Stimulated activated CD8-positive, alpha-beta memory T cell treated with anti-CD3 and anti-CD28 coated beads, Interleukin-12 subunit alpha, Interleukin-12 subunit beta, amount 100 ng/mL, for 24 hours (primary cell): ENCODE data around the gene TTN.
"Not testable (repeated sequence)": the region's sequence is repeated elsewhere in the genome, so short reads cannot be mapped to it uniquely, and the experiment has no call there.

Experiments used
- DNase-seq: peaks from one replicate; pipeline ENCODE4 v3.0.0-alpha.2; 2020; ENCODE audit errors: extremely low read depth

Gene TTN

DNA sequence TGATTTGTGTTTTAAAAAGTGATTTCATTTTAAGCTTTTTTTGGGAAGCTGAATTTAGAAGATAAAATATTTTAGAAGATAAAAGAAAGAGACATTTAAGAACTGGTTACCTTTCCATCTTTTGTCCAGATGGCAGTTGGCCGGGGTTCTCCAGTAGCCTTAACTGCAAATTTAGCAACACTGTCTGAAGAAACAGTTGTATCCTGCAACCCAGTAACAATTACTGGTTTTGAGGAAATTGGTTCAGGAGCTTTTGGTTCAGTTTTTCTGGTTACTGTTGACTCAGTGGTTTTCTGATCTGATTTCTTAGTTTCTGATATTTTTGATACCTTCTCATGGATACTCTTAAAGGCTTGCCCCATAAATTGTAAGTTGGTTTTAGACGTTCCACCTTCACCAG lies 277.1 kb downstream of the TTN start:
- DNase-seq, result no peak

DNA sequence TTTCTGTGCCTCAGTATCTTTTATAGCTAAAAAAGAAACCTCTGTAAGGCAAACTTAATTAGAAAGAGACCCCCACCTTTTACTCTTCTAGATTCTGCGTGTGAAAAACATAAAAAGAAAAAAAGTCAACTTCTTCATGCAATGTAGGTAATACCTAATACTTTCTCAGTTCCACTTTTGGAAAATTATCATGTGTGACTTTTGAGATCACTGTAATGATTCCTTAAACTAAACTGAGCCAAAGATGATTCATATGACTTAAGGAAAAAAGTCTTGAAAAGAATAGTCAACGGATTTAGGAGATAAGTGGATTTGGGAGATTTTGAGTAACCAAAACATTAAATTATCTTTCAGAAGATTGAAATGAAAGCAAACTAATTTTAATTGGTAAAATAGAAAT lies 278.0 kb downstream of the TTN start:
- no peak for DNase-seq

DNA sequence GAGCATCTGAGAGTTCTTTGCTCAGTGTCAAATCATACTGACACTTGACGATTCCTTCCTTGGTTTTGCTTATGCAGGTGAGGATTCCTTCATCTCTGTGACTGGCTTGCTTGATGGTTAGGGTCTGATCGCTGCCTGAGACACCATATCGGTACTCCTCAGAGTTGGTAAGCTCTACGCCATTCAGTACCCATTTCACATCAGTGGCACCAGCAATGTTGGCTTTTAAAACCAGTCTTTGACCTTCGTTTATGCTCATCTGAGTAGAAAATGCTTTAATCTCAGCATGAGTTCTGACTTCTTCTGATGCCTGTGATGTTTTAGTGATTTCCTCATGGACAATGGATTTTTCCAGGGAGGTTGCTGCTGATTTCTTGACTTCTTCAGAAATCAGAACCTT lies 278.6 kb downstream of the TTN start:
- no peak for DNase-seq

DNA sequence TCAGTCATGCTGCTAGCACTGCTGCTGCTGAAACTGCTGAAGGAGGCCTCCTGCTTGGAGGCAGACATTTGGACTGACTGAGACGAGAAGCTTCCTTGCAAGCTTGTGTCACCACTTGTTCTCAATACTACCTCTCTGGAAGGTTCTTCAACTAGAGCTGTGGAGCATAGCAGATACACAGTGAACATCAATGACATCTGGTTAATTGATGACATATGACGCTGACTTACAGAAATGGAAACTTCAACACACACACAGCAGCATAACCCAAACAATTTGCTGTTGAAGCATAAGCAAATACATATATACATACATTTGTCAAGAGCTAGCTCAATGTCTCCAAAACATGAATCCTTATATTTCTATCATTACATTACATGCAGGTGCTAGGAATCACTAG lies 279.6 kb downstream of the TTN start:
- DNase-seq, result no peak

DNA sequence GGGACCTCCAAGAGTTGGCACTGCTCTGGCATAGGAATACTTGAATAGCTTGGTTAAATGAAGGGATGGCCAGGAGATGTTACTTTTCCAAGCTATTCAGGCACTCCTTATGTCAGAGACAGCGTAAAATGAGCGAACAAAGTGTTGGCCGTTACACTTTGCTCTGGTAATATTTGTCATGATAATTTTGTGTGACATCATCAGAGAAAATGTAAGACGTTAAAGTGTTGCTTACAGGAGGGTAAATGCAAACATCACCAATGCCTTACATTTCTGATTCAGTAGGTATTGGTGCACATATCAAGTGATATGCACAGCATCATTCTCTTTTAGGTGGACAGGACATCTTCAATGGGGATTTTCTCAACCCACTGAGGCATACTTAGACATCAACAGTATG lies 281.0 kb downstream of the TTN start:
- DNase-seq, result no peak

DNA sequence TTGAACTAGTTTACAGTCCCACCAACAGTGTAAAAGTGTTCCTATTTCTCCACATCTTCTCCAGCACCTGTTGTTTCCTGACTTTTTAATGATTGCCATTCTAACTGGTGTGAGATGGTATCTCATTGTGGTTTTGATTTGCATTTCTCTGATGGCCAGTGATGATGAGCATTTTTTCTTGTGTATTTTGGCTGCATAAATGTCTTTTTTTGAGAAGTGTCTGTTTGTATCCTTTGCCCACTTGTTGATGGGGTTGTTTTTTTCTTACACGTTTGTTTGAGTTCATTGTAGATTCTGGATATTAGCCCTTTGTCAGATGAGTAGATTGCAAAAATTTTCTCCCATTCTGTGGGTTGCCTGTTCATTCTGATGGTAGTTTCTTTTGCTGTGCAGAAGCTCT lies 281.8 kb downstream of the TTN start:
- DNase-seq, result not testable (repeated sequence)

DNA sequence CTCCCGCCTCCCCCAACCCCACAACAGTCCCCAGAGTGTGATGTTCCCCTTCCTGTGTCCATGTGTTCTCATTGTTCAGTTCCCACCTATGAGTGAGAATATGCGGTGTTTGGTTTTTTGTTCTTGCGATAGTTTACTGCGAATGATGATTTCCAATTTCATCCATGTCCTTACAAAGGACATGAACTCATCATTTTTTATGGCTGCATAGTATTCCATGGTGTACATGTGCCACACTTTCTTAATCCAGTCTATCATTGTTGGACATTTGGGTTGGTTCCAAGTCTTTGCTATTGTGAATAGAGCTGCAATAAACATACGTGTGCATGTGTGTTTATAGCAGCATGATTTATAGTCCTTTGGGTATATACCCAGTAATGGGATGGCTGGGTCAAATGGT lies 282.2 kb downstream of the TTN start:
- DNase-seq, result not testable (repeated sequence)

DNA sequence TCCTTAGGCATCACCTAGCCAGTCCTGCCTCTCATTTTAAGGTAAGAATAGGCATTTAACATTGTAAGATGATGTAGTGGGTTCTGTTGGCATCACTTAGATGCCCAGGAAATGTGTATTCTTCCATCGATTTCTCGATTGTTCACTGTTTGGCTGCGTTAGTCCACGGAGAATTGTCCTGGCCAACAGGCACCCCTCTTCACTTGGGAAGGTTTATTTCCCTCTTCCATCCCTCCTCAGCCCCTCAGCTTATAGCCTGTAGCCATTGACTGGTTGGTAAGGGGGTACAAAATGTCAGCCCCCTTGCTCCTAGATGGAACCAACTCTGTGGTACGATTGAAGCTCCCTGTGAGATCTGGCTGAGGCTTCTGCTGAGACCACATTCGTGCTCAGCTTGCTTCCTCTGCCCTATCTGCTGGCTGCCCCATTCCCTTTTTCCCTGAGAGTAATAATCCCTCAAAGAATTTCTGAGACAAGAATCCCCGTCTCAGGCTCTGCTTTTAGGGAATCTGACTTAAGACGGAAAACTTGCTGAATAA lies 283.6 kb downstream of the TTN start:
- DNase-seq, result no peak

DNA sequence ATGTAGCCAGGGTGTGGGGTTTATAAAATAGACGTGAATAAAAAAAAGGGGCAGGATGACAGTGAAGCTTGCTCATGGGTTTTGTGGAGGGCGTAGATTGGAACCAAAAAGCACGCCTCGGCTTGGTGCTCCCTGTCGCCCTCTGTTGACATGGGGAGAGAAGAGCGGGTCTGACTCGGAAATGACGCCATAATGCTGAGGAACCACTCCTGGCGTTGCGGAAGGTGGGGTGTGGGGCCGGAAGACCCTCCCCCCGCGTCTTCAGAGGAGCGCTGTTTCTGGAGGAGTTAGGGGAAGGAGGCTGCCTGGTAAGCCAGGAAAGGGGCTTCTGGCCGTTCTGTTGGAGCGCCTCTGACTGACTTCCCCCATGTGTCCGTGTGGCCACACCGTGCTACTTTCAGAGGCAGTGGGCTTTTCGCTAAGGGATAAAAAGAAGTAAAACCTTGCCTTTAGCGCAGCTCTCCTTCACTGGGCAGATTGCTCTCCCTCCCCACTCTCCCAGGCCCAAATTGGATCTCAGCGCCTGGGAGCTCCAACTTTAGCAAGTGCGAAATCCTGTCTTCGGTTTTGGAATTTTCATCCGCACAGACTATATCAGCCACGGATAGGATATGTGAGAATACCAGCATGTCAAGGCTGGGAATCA lies 284.1 kb downstream of the TTN start:
- peak; percentile 51 for DNase-seq

DNA sequence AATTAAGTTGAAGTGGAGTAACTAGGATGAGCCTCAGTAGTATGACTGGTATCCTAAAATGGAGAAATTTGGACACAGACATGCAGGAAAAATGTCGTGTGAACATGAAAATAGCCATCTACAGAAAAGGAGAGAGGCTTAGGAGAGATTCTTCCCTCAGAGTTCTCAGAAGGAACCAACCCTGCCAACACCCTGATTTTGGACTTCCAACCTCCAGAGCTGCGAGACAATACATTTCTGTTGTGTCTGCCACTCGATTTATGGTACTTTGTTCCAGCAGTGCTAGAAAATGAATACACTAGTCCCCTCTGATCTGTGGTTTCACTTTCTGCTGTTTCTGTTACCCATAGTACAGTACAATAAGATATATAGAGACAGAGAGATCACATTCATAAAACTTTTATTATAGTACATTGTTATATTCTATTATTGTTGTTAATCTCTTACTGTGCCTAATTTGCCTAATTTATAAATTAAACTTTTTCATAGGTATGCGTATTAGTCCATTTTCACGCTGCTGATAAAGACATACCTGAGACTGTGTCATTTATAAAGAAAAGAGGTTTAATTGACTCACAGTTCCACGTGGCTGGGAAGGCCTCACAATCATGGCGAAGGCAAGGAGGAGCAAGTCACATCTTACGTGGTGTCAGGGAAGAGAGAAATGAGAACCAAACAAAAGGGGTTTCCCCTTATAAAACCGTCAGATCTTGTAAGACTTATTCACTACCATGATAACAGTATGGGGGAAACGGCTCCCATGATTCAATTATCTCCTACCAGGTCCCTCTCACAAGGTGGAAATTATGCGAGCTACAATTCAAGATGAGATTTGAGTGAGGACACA lies 285.7 kb downstream of the TTN start:
- DNase-seq, result no peak

DNA sequence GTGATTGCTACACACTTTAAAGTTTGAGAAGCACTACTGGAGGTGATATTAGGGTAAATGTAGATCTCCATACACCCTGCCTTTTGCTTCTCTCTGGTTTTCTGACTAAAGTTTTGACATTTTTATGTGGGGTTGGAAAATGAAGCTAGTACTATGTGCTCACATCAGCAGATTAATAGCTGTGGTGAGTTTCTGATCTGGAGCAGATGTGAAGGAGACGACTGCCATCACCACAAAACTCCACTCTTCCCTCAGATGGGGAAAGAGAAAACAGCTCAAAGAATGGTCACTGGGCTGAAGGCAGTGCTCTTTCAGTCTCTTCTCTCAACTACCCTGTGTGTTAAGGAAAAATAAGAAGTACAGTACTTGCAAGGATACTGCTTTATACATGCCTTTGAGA lies 289.7 kb downstream of the TTN start:
- no peak for DNase-seq

DNA sequence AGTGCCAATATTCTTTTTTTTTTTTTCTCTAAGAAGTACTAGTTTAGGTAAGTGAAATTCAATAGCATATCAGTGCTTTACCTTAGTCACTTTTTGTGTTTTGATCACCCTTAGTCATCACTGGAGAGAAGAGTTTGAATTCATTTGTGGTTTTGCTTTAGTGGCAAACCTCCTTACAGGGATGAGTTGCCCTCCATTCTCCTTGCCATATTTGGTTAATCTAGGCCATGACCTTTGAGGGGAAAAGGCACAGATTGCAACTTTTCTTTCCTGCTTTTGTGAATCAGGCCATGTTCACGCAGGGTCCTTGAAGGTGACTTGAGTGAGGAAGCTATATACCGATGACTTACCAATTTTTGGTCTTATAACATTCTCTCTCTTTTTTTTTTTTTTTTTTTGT lies 292.6 kb downstream of the TTN start:
- DNase-seq, result no peak

DNA sequence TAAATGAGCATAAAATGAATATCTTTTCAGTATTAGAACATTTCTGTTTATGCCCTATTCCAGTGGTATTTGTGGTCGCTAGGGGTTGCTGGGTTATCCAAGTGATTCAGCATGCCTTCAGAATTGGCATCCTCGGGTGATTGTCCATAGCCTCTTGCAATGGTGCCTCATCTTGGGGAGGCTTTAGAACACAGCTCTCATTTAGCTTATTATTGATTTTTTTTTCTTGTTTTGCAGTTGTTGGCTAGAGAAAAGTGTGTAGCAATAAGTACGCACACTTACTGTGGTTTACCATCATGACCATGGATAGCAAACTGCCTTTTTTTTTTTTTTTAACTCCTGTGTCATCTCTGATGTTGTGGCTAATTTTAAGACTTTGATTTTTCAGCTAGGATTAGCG lies 293.3 kb downstream of the TTN start:
- DNase-seq, result no peak

DNA sequence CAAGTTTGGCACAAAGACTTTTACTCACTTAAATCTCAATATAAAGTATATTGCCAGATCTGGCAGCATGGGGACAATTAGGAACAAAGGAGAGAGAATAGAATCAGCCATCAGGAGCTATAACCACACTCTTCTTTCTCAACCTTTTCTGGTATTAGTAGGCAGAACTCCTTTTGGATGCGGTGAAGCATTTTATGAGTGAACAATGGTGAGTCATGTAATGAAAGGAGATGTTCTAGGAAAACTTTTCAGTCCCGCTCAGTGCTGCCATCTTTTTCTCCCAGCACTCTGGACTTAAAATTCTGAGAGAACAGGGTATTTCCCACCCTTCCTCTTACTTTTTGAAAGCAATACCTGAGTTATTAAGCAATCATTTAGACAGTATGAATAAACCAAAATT lies 294.7 kb downstream of the TTN start:
- DNase-seq, result no peak

DNA sequence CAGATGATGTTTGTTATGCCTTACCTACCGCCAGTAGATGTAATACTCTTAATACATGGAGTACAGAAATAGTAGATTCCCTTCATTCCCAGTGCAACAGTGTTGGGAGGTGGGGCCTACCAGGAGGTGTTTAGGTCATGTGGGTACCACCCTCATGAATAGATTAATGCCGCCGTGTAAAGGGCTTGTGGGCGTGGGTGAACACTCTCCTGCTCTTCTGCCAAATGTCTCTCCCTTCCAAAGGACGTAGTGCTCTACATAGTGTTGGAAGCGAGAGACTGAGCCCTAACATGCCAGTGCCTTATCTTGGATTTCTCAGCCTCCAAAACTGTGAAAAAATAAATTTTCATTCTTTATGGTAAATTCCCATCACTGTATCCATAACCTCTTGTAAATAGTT lies 296.8 kb downstream of the TTN start:
- DNase-seq, result no peak

DNA sequence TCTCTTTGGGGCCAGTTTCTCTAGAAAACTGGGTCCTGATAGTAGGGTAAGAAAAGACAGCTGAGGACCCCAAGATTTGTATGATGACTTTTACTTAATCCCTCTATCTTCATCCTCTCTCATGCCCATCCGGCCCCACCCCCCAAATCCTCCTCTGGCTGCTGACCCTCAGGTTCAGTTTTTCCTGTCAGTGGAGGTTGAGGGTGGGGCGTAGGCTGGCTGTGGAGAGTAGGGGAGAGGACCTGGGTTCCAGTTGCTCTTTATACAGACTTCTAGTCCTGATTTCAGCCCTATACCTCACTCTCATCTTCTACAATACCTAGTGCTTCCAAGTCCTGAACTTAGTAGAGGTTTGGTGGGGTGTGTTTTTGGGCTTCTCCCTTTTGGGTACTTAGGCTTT lies 298.6 kb downstream of the TTN start:
- no peak for DNase-seq

DNA sequence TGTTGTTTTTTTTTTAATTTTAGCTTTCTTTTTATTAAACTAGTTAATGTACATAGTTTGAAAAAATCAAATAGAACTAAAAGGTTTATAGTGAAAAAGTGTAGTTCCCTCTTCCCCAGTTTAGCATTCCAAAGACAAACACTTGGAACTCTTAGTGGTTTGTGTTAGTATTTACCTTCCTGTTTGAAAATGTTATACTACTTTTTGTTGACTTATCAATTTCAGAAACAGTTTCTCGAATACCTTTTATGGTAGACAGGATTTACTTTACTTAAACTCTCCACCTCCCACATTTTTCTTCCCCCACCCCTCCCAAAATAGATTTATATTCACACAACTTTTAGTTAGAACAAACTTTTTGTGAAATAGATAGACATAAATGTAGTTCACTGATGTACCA lies 300.3 kb downstream of the TTN start:
- no peak for DNase-seq

DNA sequence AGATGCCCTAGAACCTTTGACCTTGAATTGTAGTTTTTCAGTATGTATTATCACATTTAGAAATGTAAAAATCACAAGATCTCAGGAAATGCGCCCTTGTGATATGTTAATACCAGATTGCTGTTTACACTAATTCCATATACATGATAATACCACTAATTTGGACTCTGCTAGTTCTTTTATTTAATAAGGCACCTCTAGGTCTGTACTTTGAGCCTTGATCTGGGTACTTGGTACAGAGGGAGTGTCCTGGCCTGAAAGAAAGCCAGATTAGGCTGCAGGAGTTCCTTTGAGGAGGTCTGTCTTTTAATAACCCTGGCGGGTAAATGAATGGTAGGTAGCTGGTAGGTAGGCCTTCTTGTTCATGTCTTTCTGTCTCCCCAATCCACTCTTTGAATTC lies 300.7 kb downstream of the TTN start:
- no peak for DNase-seq

DNA sequence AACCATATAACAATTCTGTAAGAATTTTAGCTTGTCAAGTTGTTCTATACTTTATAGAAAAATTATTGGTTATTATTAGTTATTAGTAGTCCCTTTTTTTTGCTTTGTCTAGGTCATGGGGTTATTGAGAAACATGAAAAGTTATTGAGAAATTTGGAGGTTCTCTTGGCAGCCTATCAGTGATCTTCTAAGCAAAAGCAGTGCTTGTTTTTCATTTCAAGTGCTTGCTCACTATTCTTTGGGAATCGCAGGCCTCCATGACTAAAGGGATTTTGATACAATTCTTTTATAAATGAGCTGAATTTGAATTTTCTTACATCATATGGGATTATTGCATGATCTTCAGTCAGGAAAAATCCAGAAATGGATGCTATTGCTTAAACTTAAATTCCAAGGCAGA lies 301.1 kb downstream of the TTN start:
- DNase-seq, result no peak

DNA sequence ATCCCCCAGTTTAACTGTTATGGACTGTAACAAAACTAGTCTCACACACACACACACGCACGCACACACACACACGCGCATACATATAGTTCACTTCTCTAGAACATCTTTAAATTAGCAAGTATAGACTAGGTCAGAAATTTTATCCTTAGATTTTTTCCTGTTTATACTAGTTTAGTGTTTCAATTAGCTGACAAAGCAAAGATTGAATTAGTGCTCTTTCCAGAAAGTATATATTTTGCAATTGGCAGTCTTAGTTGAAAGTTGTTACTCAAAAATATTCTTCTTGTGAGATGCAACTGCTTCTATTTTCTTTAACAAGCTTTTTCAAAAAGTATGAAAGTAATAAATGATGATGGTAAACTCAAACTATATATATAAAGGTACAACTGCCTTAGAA lies 304.5 kb downstream of the TTN start:
- no peak for DNase-seq

DNA sequence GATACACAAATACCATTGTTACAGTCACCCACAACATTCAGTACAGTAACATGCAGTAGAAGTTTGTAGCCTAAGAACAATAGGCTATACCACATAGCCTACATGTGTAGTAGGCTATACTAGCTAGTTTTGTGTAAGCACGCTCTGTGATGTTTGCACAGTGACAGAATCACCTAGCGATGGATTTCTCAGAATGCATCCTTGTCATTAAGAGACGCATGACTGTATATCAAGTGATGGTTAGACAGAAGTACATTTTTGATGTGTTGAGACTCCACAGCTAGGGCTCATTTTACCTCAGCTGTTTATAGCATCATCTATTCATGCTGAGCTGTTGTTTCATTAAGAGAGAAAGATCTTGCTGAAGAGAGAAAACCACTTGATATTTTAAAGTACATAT lies 307.6 kb downstream of the TTN start:
- no peak for DNase-seq

DNA sequence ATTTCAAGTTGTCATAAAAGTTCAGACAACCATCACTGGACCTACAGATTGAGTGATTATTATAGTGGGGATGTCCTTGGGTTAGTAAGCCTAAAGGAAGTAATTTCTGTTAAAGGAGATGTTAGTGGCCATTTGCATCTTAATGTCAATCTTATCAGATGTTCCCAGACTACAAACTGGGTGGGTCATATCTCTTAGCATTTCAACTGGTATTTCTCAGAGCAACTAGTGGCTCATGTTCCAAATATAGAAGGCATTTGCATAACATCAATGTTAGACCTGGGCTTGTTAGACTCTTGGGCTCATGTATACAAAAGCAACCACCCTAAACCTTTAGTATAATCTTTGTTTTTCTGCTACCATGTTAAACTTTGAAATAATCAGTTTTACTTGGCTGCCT lies 309.1 kb downstream of the TTN start:
- DNase-seq, result no peak

DNA sequence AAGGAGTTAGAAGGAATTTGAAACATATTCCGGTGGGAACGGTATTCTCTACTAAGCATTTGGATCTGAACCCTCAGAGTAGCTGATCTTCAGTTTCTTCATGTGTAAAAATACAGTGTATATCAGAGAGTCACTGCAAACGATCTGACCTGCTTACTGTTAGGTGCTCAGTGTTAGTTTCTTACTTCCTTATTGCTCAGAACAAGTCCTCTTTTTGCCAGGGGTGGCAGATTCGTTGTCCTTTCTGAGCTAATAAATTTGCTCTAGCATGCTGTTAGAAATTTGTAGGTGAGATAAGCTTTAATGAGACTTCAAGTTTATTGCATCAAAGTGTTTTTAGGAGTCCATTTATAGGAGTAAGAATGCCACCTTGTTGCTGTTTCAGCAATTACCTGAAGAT lies 311.2 kb downstream of the TTN start:
- DNase-seq, result no peak
